Mucosa of rectum (tissue), 2 donors: Measurements from ENCODE around the gene ETV5.

Source experiments
- H3K27ac ChIP-seq, 2 donors: one replicate each; pipeline ENCODE4 v1.7.0; 2013; ENCODE audit warnings: inconsistent platforms in 2 of 2, low read depth in 2 of 2, low read length in 2 of 2
- H3K27me3 ChIP-seq, 2 donors: one replicate each; pipeline ENCODE4 v1.7.0; 2013; ENCODE audit warnings: low read length in 2 of 2; ENCODE audit not compliant: control insufficient read depth in 2 of 2, insufficient read depth in 2 of 2
- H3K36me3 ChIP-seq, 2 donors: one replicate each; pipeline ENCODE4 v1.7.0; 2013; ENCODE audit warnings: low read length in 2 of 2; ENCODE audit not compliant: control insufficient read depth in 2 of 2, insufficient read depth in 2 of 2
- H3K4me1 ChIP-seq, 2 donors: one replicate each; pipeline ENCODE4 v1.7.0; 2013; ENCODE audit warnings: low read length in 2 of 2, mild to moderate bottlenecking in 1 of 2; ENCODE audit not compliant: control insufficient read depth in 2 of 2, insufficient read depth in 2 of 2
- H3K4me3 ChIP-seq, 2 donors: one replicate each; pipeline ENCODE4 v1.7.0; 2013; ENCODE audit warnings: low read length in 2 of 2
- H3K9ac ChIP-seq, 2 donors: one replicate each; pipeline ENCODE4 v1.7.0; 2013; ENCODE audit warnings: low read length in 2 of 2, low read depth in 1 of 2, mild to moderate bottlenecking in 1 of 2
- H3K9me3 ChIP-seq, 2 donors: one replicate each; pipeline ENCODE4 v1.7.0; 2013; ENCODE audit warnings: low read length in 2 of 2; ENCODE audit not compliant: control insufficient read depth in 2 of 2
- donor health status: healthy.
- donor health status: Normal muscosa, but diverticular disease.

The ETV5 gene

DNA sequence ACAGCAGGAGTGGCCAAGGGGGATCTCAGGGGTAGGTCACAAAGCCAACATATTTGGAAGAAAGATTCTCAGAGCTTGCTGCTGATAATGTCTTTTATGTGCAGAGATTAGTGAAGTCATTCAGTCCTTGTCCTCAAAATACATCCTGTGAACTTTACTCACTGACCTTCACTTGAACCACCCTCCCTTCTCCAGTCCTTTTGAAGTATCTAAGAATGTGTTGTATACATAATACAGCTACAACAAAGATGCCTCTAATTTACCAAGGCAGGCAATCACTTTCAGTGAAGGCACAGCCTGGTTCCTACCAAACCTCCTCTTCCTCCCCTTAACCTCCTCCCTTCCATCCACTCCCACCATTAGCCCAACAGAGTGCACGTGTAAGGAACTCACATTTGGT, 38.3 kb downstream of the ETV5 start:
- no peaks in the 10 kb centered on the region for H3K4me1 ChIP-seq
- no peaks in the 10 kb centered on the region for H3K36me3 ChIP-seq
- H3K9ac ChIP-seq = no peak overlapping the region
- peaks cover 0 to 3% of the 10 kb centered on the region in 2 donors for H3K9me3 ChIP-seq
- no peaks in the 10 kb centered on the region for H3K27me3 ChIP-seq
- no peak overlapping the region for H3K4me3 ChIP-seq
- H3K27ac ChIP-seq = no peak overlapping the region

DNA sequence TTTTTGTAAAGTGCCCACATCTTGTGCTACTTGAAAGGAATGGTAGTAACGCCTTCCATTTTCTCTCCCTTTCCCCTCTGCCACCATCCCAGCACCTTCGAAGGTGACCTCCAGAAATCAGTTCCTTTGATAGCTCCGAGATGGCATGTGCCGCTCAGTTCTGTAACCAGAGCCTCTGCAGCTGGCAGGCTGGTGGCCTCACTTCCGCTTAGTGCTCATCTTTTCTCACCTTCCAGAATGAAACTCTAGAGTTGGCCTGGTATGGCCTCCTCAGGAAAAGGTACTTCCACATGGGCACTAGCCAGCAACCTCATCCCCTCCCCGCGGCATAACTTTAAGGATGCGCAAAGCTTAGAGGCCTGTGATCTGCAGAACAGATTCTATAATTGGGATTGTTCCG, 38.8 kb downstream of the ETV5 start:
- Histone ChIP-seq H3K9me3 (peaks cover 0 to 3% of the 10 kb centered on the region in 2 donors), H3K27ac (no peak overlapping the region), H3K4me1 (no peaks in the 10 kb centered on the region), H3K27me3 (no peaks in the 10 kb centered on the region), H3K36me3 (no peaks in the 10 kb centered on the region), H3K4me3 (no peak overlapping the region), H3K9ac (no peak overlapping the region)

DNA sequence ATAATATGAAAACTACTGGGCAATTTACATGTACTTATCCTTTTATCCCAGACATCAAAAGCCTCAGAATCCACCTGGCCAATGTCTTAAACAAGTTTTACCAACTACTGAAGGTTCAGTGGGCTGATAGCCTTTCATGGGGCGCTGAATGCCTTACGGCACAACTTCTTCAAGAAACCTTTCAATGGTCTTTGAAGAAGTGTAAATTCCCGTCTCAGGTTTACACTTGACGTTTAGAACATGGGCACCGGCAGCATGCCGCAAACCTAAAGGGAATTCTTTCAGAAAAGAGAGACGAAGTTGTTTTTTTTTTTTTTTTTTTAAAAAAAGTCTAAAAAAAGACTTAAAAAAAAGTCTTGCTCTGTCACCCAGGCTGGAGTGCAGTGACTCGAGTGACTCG, 39.7 kb downstream of the ETV5 start:
- H3K4me3 ChIP-seq = no peak overlapping the region
- no peaks in the 10 kb centered on the region for H3K9me3 ChIP-seq
- H3K4me1 ChIP-seq = no peaks in the 10 kb centered on the region
- no peaks in the 10 kb centered on the region for H3K27me3 ChIP-seq
- H3K9ac ChIP-seq = no peak overlapping the region
- no peaks in the 10 kb centered on the region for H3K36me3 ChIP-seq
- H3K27ac ChIP-seq = no peak overlapping the region

- no peak overlapping the region for H3K4me3 ChIP-seq
- H3K27ac ChIP-seq = no peak overlapping the region
- H3K9ac ChIP-seq = no peak overlapping the region
- H3K9me3 ChIP-seq = no peaks in the 10 kb centered on the region
- no peaks in the 10 kb centered on the region for H3K36me3 ChIP-seq
- no peaks in the 10 kb centered on the region for H3K27me3 ChIP-seq
- H3K4me1 ChIP-seq = no peaks in the 10 kb centered on the region
Observed at GRCh38 chr3:186068243-186068552, 40.7 kb downstream of the ETV5 start.

GRCh38 chr3:186067360-186068242, 41.3 kb downstream of the ETV5 start:
- Histone ChIP-seq H3K36me3 (no peaks in the 10 kb centered on the region), H3K9ac (no peak overlapping the region), H3K4me3 (peak overlapping the region in 1 of 2 donors; percentile 37), H3K27me3 (no peaks in the 10 kb centered on the region), H3K9me3 (no peaks in the 10 kb centered on the region), H3K27ac (no peak overlapping the region), H3K4me1 (no peaks in the 10 kb centered on the region)

DNA sequence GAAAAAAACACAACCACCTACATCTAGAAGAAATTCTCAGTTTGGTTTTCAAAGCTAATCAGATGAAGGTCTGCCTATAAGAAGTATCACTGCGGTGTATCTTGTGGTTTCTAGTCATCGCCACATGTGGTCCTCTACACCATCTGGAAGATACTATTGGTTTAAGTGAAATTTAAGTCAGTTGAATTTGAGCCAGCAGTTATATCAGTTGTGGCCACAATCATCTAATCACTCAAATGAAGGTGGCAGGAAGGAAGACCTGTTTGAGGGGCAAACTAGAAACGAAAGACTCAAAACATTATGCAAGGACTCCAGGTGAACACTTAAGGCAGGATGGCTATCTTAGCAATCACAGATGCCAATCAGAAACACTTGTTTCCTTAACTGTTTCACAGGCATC, 48.7 kb downstream of the ETV5 start:
- H3K36me3 ChIP-seq = no peaks in the 10 kb centered on the region
- H3K27ac ChIP-seq = no peak overlapping the region
- no peaks in the 10 kb centered on the region for H3K9me3 ChIP-seq
- peaks cover 0 to 2% of the 10 kb centered on the region in 2 donors for H3K4me1 ChIP-seq
- peaks cover 2% of the 10 kb centered on the region in 2 donors for H3K27me3 ChIP-seq
- H3K4me3 ChIP-seq = no peak overlapping the region
- no peak overlapping the region for H3K9ac ChIP-seq

GRCh38 chr3:186059192-186059591, 49.7 kb downstream of the ETV5 start:
- H3K4me1 ChIP-seq = peaks cover 0 to 5% of the 10 kb centered on the region in 2 donors
- H3K27me3 ChIP-seq = peaks cover 2% of the 10 kb centered on the region in 2 donors
- no peak overlapping the region for H3K4me3 ChIP-seq
- H3K36me3 ChIP-seq = no peaks in the 10 kb centered on the region
- H3K9me3 ChIP-seq = no peaks in the 10 kb centered on the region
- no peak overlapping the region for H3K9ac ChIP-seq
- H3K27ac ChIP-seq = no peak overlapping the region

- no peak overlapping the region for H3K27ac ChIP-seq
- H3K27me3 ChIP-seq = peaks cover 2% of the 10 kb centered on the region in 2 donors
- no peaks in the 10 kb centered on the region for H3K9me3 ChIP-seq
- H3K4me1 ChIP-seq = peaks cover 5% of the 10 kb centered on the region in 2 donors
- H3K4me3 ChIP-seq = no peak overlapping the region
- H3K9ac ChIP-seq = no peak overlapping the region
- H3K36me3 ChIP-seq = no peaks in the 10 kb centered on the region
Observed at GRCh38 chr3:186058225-186058624, 50.7 kb downstream of the ETV5 start.

DNA sequence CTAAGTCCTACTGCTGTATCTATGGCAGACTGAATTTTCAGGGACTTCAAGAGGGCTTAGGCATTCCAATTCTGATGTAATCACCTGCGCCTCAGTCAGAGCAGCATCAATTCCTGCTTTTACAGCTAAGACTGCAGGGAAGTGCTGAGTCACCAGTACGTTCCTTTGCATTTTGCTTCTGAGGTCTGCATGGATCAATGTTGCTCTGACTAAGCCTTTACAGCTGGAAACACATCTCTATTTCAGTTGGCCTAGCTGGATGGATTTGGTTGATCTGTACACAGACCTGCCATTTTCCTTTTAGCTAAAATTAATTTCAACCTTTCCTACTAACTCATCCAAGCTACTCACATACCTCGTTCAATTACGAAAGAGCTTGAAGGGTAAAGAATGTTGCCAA, 51.3 kb downstream of the ETV5 start:
- H3K27me3 ChIP-seq = peaks cover 2% of the 10 kb centered on the region in 2 donors
- H3K9me3 ChIP-seq = no peaks in the 10 kb centered on the region
- H3K4me3 ChIP-seq = no peak overlapping the region
- H3K4me1 ChIP-seq = peaks cover 5% of the 10 kb centered on the region in 2 donors
- H3K27ac ChIP-seq = no peak overlapping the region
- no peaks in the 10 kb centered on the region for H3K36me3 ChIP-seq
- no peak overlapping the region for H3K9ac ChIP-seq

DNA sequence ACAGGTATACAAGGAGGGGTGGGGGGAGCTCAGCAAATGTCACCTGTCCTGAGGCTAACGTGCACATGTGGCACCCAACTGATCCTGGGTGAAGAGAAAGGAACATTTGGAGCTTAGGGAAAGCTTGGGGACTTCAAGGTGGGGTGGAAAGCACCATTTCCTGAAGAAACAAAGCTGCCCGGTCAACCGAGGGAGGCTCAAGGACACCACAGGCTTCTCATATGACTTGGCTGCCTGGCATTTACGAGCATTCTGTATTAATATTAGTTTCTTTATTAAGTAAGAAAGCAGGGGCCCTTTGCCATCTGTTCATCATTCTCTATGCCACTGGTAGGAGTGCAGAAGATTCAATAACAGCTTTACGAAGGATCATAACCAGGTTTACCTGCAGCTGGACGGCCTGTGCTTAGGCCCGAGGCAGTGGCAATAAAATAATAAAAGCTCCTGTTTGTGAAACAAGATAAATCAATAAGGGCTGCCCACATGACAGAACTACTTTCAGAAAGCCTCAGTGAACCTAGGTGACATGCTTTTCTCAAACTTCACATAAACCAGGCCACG, 54.0 kb downstream of the ETV5 start:
- Histone ChIP-seq H3K9me3 (no peaks in the 10 kb centered on the region), H3K27ac (peak overlapping the region in 1 of 2 donors; percentile 32), H3K27me3 (peaks cover 2 to 5% of the 10 kb centered on the region in 2 donors), H3K36me3 (peaks cover 0 to 3% of the 10 kb centered on the region in 2 donors), H3K4me1 (peaks cover 5% of the 10 kb centered on the region in 2 donors), H3K4me3 (peak overlapping the region in 1 of 2 donors; percentile 20), H3K9ac (no peak overlapping the region)
